Cardiac muscle cell (in vitro differentiated cells and primary cell): ENCODE results near the gene CCL13. TPM values are rescaled to one million over a fixed set of nuclear protein-coding genes. Genes with fewer than 3 reads are reported as not detected.
A peak's percentile ranks its signal among the peaks of the same experiment; 100 is the strongest.
"Not testable (repeated sequence)": the region's sequence is repeated elsewhere in the genome, so short reads cannot be mapped to it uniquely, and the experiment has no call there.

Experiments used
- DNase-seq, 2 donors: peaks; one replicate each; pipeline versions ENCODE4 v3.0.0 to v3.0.0-alpha.2; 2010 to 2017; ENCODE audit warnings: low read depth in 1 of 2, low spot score in 1 of 2
- H3K27ac ChIP-seq: fragments of 200-600 bp; sonication (generic); 2 replicates; pipeline ENCODE4 v1.5.1; 2016
- H3K27me3 ChIP-seq: fragments of 200-600 bp; sonication (generic); 2 replicates; pipeline ENCODE4 v1.6.0; 2016; ENCODE audit warnings: control low read depth
- H3K36me3 ChIP-seq: fragments of 200-600 bp; sonication (generic); 2 replicates; pipeline ENCODE4 v1.5.1; 2016; ENCODE audit warnings: control low read depth
- H3K4me1 ChIP-seq: fragments of 200-600 bp; sonication (generic); 2 replicates; pipeline ENCODE4 v1.8.1; 2017; ENCODE audit warnings: low read depth, mild to moderate bottlenecking, mixed run types
- H3K4me3 ChIP-seq: fragments of 200-600 bp; sonication (generic); 2 replicates; pipeline ENCODE4 v1.5.1; 2016; ENCODE audit warnings: mild to moderate bottlenecking
- H3K9me3 ChIP-seq: fragments of 200-600 bp; sonication (generic); 2 replicates; pipeline ENCODE4 v1.5.1; 2017; ENCODE audit warnings: low read depth, mild to moderate bottlenecking, control low read depth
- CTCF ChIP-seq: IDR thresholded peaks from 2 replicates; pipeline ENCODE4 v1.5.1; 2012; ENCODE audit warnings: low read depth, mild to moderate bottlenecking, low read length
- polyA plus RNA-seq: library from polyadenylated mRNA; unstranded; fragments of >200 nt; fragmentation: Nextera tagmentation; extraction: Ambion mirVana; gene quantifications from 2 replicates; pipeline ENCODE4 v1.2.1, GENCODE V29; 2016
- total RNA-seq: library from RNA; depleted of rRNA; stranded (reverse); fragments of >200 nt; gene quantifications from 2 replicates; pipeline ENCODE4 v1.2.3, GENCODE V29; 2016

The CCL13 gene
- total and polyA plus RNA-seq, 2 experiments from 2014 or later: not detected

DNA sequence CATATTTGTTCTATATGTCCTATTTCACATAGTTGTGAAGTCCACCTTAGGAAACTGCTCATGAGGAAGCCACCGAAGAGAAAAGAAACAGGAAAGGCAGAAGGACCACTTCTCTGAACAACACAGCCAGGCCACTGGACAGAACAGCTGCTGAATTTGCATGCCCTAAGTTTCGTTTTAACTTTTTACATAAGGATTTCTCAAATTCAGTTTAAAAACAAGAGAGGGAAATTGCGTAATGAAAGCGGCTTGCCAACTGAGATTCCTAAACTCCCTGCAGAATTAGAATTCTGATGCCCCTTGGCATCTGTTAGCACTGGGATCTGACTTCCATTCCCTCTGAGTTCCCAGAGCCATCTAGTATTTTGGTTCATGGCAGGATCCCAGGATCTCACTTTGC, 42.0 kb upstream of the CCL13 start:
- H3K4me3 ChIP-seq: no peak overlapping the region
- no peak for TF ChIP-seq CTCF
- peak in 1 of 2 donors; percentile 95 for DNase-seq
- no peak overlapping the region for H3K27ac ChIP-seq
- no peaks in the 10 kb centered on the region for H3K36me3 ChIP-seq
- H3K9me3 ChIP-seq: no peaks in the 10 kb centered on the region
- no peaks in the 10 kb centered on the region for H3K4me1 ChIP-seq
- H3K27me3 ChIP-seq: peaks cover 45% of the 10 kb centered on the region

DNA sequence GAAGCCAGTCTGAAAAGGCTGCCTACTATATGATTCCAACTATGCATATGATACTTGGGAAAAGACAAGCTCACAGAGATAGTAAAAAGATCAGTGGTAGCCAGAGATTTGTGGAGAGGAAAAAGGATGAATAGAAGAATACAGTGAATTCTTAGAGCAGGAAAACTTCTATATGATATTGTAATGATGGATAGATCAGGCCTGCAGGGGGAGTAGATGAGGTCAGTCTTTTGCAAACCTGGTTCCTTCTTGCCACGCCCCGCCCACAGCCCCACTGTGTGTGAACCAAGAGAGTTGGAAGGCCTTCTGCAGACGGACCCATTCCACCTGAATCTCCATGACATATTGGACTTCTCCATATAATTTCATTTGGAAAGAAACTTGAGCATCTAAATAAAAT, 37.8 kb upstream of the CCL13 start:
- Histone ChIP-seq H3K27ac (no peak overlapping the region), H3K4me3 (no peak overlapping the region), H3K9me3 (no peaks in the 10 kb centered on the region), H3K4me1 (no peaks in the 10 kb centered on the region), H3K36me3 (no peaks in the 10 kb centered on the region), H3K27me3 (peaks cover 23% of the 10 kb centered on the region)
- DNase-seq: no peak
- TF ChIP-seq CTCF: peak; percentile 17

DNA sequence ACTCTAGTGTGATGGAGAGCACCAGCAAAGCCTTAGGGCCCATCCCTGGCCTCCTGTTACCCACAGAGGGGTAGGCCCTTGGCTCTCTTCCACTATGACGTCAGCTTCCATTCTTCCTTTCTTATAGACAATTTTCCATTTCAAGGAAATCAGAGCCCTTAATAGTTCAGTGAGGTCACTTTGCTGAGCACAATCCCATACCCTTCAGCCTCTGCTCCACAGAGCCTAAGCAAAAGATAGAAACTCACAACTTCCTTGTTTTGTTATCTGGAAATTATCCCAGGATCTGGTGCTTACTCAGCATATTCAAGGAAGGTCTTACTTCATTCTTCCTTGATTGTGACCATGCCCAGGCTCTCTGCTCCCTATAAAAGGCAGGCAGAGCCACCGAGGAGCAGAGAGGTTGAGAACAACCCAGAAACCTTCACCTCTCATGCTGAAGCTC, 37.2 kb upstream of the CCL13 start, which contains the start of gene CCL8:
Gene CCL8, plus strand, starts transcription at position 397 of the 445 bp plus-strand sequence. CDS start 67 bp downstream, outside the sequence.
- TF ChIP-seq CTCF: no peak
- peak in 1 of 2 donors; percentile 36 for DNase-seq
- Histone ChIP-seq H3K4me1 (no peaks in the 10 kb centered on the region), H3K27me3 (peaks cover 17% of the 10 kb centered on the region), H3K36me3 (no peaks in the 10 kb centered on the region), H3K9me3 (no peaks in the 10 kb centered on the region), H3K27ac (no peak within 1 kb of the TSS), H3K4me3 (no peak within 1 kb of the TSS)

DNA sequence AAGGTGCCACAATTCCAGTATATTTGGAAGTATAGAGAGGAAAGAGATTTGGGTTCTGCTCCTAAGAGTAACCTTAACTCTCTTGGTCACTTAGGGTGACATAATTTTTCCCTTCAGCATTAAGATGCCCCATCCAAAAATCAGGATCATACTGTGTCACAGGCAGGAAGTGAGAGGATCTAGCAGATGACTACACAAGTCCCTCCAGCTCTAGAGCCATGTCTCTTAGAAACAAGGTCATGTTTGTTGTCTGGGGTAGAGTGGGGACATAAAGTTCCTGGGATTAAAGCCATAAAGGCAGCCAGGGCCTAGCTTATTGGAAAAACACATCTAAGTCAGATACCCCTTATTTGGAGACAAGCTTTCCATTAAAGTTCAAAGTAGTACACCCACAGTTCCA, 34.3 kb upstream of the CCL13 start:
- DNase-seq: no peak
- Histone ChIP-seq H3K27ac (no peak overlapping the region), H3K36me3 (no peaks in the 10 kb centered on the region), H3K9me3 (no peaks in the 10 kb centered on the region), H3K4me1 (no peaks in the 10 kb centered on the region), H3K27me3 (no peaks in the 10 kb centered on the region), H3K4me3 (no peak overlapping the region)
- TF ChIP-seq CTCF: no peak

- not testable (repeated sequence) for H3K36me3 ChIP-seq, H3K4me3 ChIP-seq, H3K27ac ChIP-seq, H3K9me3 ChIP-seq, H3K27me3 ChIP-seq, H3K4me1 ChIP-seq
- peak in 1 of 2 donors; percentile 80 for DNase-seq
Observed at GRCh38 chr17:34327580-34327979, 28.7 kb upstream of the CCL13 start.

DNA sequence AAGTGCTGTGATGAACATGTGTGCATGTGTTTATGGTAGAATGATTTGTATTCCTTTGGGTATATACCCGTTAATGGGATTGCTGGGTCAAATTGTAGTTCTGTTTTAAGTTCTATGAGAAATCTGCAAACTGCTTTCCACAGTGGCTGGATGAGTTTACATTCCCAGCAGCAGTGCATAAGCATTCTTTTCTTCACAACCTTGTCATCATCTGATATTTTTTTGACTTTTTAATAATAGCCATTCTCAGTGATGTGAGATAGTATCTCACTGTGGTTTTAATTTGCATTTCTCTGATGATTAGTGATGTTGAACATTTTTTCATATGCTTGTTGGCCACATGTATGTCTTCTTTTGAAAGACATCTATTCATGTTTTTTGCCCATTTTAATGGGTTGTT, 18.6 kb upstream of the CCL13 start:
- Histone ChIP-seq H3K27ac (no peak overlapping the region), H3K9me3 (no peaks in the 10 kb centered on the region), H3K36me3 (no peaks in the 10 kb centered on the region), H3K27me3 (no peaks in the 10 kb centered on the region), H3K4me3 (no peak overlapping the region), H3K4me1 (no peaks in the 10 kb centered on the region)
- TF ChIP-seq CTCF: no peak
- DNase-seq: no peak
